ENCODE results near the gene HSD3B1.
"Not testable (repeated sequence)": the region's sequence is repeated elsewhere in the genome, so short reads cannot be mapped to it uniquely, and the experiment has no call there.

HSD3B1 gene

DNA sequence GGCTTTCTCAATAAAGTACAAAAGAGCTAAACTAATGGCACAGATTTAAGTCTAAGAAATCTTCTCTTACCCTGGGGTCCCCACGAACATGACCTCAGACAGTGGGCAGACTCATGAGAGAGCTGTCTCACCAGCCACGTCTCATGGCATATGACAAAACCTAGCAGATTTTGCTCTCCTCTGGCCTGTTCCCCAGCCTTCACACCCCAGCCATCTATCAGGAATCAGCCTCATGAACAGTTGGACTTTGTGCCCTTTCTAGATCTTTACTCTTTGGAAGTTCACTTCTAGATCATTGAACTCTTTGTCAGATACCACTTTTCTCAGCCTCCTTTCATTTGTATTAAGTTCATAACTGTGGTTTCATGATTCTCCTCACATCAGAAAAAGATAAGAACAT, 14.2 kb upstream of the HSD3B1 start:
- no peak for DNase-seq

DNA sequence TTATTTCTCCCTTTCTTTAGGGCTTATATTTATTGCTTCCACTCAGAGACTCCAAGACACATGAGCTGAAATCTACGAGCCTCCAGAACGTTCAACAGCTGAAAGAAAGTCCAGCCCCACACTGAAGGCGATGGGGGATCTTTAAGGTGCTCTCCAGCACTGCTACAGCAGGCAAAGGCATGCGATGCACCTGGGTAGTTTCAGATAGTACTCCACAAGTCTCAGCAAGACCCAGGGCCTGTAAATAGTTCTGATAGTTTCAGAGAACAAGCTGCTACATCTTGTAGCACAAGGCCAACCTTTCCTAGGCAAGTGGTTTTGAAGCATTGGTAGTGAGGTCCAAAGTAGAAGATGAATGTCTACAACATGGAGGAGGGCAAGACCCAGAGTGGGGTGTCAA, 2.2 kb upstream of the HSD3B1 start:
- no peak for DNase-seq

- no peak for DNase-seq
These were observed 3.0 kb downstream of the HSD3B1 start for GRCh38 chr1:119510046-119510445.

- no peak for DNase-seq
These were observed 8.2 kb downstream of the HSD3B1 start for GRCh38 chr1:119515221-119515620.

GRCh38 chr1:119516247-119516646, 9.2 kb downstream of the HSD3B1 start:
- DNase-seq: no peak

GRCh38 chr1:119516680-119517079, 9.7 kb downstream of the HSD3B1 start:
- no peak for DNase-seq

- not testable (repeated sequence) for DNase-seq
These were observed 10.7 kb downstream of the HSD3B1 start for GRCh38 chr1:119517667-119518066.

DNA sequence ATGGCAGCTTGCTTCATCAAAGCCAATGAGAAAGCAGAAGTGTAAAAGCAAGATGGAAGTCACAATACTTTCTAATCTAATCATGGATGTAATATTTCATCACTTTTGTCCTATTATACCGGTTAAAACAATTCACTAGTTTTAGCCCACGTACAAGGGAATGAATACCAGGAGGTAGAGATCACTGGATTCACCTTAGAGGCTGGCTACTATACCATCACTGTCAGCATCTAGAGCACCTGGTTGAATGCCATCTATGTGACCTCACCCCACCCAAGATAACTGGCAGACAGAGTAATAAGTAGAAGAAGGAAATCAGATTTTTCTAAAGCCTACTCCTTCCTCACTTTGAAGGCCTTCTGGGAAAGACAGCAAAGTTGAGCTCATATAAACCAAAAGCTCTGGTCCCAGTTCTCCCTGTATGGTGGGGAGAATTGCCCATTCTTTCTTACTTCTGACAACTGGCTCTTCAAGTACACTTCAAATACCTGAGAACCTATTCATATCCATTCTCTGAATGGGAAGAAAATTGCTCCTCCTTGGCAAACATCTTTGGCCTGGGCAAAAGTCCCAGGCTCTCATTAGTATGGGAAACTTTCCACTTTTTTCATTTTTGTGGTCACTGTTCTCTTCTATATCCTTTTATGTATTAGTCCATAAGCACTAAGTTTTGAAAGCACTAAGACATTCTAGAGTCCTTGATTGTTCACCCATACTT, 24.8 kb downstream of the HSD3B1 start:
- no peak for DNase-seq

DNA sequence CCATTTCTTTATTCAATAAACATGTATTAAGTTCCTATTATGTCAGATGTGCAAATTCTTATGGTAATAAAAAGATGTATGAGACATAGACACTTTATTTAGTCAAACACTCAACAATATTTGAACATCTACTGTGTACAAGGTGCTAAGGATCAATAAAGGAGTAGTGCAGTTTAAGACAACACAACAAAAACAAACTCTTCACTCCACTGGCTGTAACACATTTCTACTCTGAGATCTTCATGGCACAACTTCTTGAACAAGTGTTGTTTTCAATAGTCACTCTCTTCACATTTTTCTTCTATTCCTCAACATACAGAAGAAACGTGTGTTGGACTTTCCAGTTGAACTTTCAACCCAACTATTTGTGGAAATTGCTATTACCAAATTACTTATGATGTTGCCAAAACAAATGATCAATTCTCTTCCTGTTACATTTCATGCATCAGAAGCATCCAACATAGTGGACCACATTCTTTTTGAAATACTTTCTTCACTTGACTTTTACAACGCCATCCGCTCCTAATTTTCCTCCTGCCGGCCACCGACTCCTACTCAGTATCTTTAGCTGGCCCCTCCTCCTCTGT, 25.4 kb downstream of the HSD3B1 start:
- DNase-seq: no peak

DNA sequence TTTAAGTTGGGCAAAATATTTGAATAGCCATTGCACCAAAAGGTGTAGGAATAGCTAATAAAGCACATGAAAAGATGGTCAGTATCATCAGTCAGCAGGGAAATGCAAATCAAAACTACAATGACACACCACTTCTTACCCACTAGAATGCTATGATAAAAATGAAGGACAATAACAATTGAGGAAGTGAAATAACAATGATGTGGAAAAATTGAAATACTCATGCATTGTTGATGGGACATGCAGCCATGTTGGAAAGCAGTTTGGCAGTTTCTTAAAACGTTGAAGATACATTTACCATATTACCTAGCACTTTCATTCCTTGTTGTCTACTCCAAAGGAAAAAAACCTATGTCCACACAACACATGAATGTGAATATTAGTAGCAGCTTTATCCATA, 28.4 kb downstream of the HSD3B1 start:
- DNase-seq: no peak

- DNase-seq: no peak
These were observed 31.0 kb downstream of the HSD3B1 start for GRCh38 chr1:119537966-119538365.

DNA sequence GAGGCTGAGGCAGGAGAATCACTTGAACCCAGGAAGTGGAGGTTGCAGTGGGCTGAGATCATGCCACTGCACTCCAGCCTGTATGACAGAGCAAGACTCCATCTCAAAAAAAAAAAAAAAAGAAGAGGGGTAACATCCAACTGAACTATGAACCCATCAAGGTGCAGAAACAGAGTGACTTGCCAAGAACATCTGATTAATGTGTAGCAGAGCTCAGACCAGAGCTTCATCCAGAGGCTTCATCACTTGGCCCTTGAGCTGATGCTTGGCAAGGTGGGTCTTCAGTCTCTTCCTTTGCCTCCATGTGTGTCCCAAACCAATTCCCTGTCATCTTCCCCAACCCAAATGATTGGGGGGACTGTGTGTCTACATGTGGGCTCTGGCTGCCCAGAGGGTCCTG, 32.6 kb downstream of the HSD3B1 start:
- no peak for DNase-seq

DNA sequence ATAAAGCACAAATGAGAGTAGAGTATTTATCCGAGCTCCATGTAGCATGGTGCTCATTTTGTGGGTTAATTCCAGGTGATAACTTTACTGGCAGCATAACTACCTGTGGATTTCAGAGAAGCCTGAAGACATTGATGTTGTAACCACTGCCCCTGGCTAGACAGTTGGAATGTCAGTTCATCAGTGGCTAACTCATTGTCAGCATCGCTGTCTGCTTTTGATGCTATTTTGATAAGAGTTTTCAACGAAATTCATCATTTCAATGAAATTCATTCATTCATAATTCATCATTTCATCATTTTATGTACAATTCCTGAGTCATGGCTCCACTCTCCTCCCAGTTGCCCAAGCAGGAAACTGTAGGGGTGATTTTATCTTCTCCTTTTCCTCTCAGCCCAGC, 34.4 kb downstream of the HSD3B1 start:
- DNase-seq: no peak

DNA sequence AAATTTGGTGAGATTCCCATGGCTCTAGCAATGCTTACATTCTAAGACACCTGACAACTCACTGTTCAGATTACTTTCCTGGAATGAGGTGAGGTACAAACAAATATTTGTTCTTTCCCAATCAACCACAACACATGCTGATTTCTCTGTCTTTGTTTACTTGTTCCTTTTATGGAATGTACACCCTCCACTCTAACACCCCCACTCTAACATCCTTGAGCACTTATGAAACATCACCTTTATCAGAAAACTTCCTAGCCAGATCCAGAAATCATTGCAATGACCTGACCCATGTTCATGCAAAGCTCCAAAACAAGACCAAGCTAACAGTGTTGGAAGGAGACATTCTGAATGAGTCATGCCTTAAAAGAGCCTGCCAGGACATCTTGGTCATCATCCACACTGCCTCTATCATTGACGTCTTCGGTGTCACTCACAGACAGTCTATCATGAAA, 35.5 kb downstream of the HSD3B1 start:
- DNase-seq: no peak

DNA sequence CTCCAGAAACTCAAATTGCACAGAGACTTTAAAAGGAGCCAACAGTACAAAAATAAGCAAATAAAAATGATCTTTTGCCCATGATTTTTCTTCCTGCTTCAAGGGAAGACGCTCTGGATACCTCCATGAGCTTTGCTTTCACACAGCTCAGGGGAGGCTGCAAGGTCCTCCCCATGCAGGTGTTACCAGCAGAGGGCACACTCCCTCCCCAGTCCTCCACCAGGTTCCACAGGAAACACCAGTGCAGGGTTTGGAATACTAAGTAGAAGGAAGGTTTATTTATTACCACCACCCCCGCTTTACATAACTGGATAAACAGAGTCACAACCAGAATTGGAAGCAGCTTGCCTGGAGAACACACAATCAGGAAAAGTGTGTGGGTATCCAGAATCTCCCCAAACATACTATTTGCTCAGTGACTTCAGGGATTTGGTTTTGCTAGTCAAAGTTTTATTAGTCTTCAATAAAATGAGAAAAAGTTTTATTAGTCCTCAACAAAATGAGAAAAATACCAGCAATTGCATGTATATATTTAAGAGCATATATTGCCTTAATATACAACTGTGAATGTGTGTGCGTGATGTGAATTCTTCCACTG, 37.3 kb downstream of the HSD3B1 start:
- peak in 1 of 2 donors; percentile 6 for DNase-seq

DNA sequence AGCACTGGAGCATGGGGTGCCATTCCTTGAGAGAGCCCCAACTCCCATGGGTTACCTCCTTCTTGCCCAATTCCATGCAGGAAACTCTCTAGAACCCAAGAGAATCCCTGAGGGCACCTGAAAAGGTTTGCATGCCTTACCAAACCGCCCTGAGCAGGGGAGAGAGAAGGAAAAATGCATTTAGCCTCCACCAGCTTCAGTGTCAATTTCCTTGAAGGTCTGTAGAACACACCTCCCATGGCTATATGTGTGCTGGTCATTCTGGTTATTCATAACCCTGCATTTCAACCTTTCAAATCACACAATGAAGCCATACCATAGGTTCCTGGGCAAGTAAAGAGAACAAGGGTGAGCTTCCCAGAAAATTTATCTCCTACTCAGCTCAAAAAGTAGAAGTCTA, 39.6 kb downstream of the HSD3B1 start:
- DNase-seq: no peak

- no peak for DNase-seq
These were observed 40.3 kb downstream of the HSD3B1 start for GRCh38 chr1:119547306-119547705.

DNA sequence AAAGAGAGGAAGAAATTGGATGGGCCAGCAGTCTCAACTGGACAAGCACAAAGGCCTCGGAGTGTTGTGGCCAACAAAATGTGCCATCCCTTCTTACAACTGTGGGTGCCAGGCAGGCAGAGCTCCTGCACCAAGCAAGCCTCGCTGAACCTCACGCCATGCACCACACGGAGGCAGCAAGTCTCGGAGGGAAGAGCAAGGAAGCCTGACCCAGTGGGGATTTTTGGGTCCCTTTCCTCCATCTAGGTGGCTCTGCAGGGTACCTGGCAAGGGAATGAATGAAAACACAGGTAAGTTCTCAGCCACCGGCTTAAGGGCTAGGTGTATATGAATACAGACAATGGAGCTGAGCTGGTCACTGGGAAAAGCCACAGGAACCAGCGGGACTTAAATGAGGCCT, 40.8 kb downstream of the HSD3B1 start:
- DNase-seq: no peak

DNA sequence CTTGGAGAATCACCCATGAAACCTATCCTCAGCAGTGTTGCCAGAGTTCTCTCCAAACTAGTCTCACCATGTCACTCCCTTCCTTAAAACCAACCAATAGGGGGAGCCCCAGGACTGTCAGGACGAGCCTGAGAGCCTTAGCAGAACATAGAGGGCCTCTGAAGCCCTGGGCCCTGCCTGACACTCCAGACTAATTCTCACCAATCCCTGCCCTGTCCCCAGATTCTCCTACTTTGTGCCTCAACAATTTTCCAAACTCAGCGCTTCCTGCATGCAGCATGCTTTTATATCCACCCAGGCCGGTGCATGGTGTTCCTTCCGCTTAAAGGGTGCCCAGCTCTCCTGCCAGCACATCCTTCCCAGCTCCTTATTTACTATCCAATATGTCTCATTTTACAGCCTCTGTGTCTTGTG, 42.7 kb downstream of the HSD3B1 start:
- peak in 1 of 2 donors; percentile 17 for DNase-seq

GRCh38 chr1:119550381-119550780, 43.4 kb downstream of the HSD3B1 start:
- DNase-seq: no peak

GRCh38 chr1:119551218-119551617, 44.2 kb downstream of the HSD3B1 start:
- no peak for DNase-seq

DNA sequence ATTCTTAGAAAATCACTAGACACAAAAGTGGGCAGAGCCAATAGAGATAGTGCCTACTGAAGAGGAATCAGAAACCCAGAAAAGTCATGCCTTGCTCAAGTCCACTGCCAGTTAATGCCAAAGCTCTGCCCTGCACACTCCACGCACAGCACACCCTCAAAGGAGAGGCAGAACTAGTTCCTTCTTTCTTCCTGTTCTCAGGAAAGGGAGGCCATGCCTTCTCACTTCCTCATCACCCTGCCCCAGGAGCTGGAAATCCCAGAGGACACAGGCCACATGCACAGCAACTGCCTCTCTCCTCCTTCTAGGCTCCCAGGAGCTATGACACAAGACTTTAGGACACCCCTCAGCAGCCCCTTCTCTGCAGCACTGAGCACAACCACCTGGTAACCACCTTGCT, 45.6 kb downstream of the HSD3B1 start:
- DNase-seq: not testable (repeated sequence)

DNA sequence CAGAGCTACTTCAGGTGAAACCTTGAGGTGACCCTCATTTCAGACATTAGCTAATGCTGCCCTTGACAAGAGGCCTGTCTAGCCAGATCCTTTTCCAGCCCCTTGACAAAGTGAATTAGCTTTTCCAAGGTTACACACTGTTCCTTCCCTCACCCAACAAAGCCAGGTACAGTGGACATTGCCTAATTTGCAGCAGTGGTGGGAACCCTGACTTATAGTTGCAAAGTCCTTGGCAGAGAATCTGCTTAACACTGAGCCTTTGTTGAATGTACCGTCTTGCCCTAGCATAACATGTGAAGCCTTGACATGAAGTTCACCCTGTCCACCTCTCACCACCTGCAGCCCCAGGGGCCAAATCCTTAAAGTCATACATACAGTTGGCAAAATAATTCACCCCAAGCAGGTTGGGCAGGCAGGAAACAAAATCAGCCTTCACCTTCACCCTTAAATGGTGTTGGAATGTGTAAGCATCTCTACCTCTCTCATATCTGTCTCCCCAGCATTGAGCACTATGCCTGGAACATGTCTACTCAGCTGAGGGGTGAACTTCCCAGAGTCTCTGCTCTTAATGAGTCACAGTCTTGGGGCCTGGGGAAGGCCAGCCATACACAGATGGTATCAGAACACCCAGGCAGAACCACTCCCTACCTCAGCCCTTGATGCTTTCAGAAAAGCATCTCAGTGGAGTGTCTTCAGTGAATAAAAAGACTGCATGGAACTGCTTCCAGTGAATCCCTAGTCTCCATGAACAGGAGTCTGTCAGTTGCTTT, 46.5 kb downstream of the HSD3B1 start:
- not testable (repeated sequence) for DNase-seq

DNA sequence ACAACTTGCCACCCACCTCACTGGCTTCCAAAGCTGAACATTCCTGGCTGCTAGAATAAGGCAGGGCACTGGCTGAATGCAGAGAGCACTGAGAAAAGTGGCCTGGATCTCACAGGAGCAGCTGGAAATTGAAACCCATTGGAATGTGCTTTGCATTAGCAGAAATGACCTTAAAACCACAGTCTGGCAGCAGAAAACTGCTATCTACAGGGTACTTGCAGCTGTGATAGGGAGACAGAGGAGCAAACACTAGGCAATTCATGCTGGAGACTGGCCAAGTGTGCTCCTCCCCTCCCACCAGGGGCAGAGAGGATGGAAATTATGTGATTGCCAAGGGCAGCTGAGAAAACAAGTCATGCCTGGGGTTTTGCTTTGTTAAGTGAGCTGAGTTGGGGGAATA, 47.2 kb downstream of the HSD3B1 start:
- DNase-seq: no peak

Data from stimulated activated CD4-positive, alpha-beta T cell treated with anti-CD3 and anti-CD28 coated beads, Interleukin-2, amount 100 ng/mL, for 24 hours (primary cell).